WTC11 (cell line): Measurements from ENCODE around the gene DHCR7.

ENCODE experiments used
- JUN ChIP-seq: sonication (generic); formaldehyde crosslinking; IDR thresholded peaks from 2 replicates; pipeline ENCODE4 v1.8.0; 2023; ENCODE audit warnings: mild to moderate bottlenecking, missing genetic modification reagents
- KAT7 ChIP-seq: sonication (generic); formaldehyde crosslinking; IDR thresholded peaks from 2 replicates; pipeline ENCODE4 v1.8.1; 2023; ENCODE audit warnings: missing genetic modification reagents, mild to moderate bottlenecking, borderline replicate concordance
- TCF7 ChIP-seq: sonication (generic); formaldehyde crosslinking; IDR thresholded peaks from 2 replicates; pipeline ENCODE4 v1.8.0; 2022; ENCODE audit warnings: mild to moderate bottlenecking, low read depth, missing genetic modification reagents, moderate library complexity
- TF ChIP-seq, protein P1 (sequence below): fragments of 200-600 bp; IDR thresholded peaks from 2 replicates; pipeline ENCODE4 v1.8.0; 2022; ENCODE audit warnings: antibody characterized with exemption
- TF ChIP-seq, protein P2 (sequence below): sonication (generic); formaldehyde crosslinking; IDR thresholded peaks from 2 replicates; pipeline ENCODE4 v1.8.1; 2023; ENCODE audit warnings: mild to moderate bottlenecking, missing genetic modification reagents
- TF ChIP-seq, protein P3 (sequence below): fragments of 250-450 bp; sonication (Bioruptor Pico); IDR thresholded peaks from 2 replicates; pipeline ENCODE4 v1.9.0; 2021; ENCODE audit warnings: mild to moderate bottlenecking

DNA sequence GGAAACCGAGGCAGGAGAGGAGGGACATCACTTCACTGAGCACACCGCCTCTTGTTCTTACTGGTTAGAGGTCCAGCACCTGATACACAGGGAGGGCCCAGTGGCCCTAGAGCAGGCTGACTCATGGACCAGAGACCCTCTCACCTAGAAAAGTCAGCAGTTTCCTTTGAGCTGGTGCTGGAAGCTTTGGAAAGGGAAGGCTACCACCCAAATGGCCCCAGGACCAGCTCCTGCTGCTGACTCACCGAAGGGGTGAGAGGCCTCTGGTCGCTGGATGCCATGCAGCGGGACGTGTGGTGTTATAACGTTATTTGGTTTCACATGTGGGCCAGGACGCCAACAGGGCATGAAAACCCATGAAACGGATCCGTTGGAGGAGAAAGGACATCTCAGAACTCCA is 8.6 kb upstream of the DHCR7 start:
- TF ChIP-seq KAT7 (CRISPR knock-in tag) (no peak), JUN (CRISPR knock-in tag) (no peak), TCF7 (CRISPR knock-in tag) (no peak)
- TF ChIP-seq, protein P1, sequence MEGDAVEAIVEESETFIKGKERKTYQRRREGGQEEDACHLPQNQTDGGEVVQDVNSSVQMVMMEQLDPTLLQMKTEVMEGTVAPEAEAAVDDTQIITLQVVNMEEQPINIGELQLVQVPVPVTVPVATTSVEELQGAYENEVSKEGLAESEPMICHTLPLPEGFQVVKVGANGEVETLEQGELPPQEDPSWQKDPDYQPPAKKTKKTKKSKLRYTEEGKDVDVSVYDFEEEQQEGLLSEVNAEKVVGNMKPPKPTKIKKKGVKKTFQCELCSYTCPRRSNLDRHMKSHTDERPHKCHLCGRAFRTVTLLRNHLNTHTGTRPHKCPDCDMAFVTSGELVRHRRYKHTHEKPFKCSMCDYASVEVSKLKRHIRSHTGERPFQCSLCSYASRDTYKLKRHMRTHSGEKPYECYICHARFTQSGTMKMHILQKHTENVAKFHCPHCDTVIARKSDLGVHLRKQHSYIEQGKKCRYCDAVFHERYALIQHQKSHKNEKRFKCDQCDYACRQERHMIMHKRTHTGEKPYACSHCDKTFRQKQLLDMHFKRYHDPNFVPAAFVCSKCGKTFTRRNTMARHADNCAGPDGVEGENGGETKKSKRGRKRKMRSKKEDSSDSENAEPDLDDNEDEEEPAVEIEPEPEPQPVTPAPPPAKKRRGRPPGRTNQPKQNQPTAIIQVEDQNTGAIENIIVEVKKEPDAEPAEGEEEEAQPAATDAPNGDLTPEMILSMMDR, result no peak
- TF ChIP-seq, protein P2, sequence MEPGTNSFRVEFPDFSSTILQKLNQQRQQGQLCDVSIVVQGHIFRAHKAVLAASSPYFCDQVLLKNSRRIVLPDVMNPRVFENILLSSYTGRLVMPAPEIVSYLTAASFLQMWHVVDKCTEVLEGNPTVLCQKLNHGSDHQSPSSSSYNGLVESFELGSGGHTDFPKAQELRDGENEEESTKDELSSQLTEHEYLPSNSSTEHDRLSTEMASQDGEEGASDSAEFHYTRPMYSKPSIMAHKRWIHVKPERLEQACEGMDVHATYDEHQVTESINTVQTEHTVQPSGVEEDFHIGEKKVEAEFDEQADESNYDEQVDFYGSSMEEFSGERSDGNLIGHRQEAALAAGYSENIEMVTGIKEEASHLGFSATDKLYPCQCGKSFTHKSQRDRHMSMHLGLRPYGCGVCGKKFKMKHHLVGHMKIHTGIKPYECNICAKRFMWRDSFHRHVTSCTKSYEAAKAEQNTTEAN, result no peak
- TF ChIP-seq, protein P3, sequence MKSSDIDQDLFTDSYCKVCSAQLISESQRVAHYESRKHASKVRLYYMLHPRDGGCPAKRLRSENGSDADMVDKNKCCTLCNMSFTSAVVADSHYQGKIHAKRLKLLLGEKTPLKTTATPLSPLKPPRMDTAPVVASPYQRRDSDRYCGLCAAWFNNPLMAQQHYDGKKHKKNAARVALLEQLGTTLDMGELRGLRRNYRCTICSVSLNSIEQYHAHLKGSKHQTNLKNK (CRISPR knock-in tag), result no peak
